Neural progenitor cell (in vitro differentiated cells): Measurements from ENCODE around the gene THAP10. TPM values are rescaled to one million over a fixed set of nuclear protein-coding genes. Genes with fewer than 3 reads are reported as not detected.
A peak's percentile ranks its signal among the peaks of the same experiment; 100 is the strongest.

Experiments
- DNase-seq: peaks from one replicate; pipeline ENCODE4 v3.0.0-alpha.2; 2016; ENCODE audit warnings: low spot score
- H2AFZ ChIP-seq: fragments of 200-600 bp; sonication (generic); replicated peaks from 2 replicates; pipeline ENCODE4 v1.6.1; 2016; ENCODE audit warnings: antibody characterized with exemption
- H3F3A ChIP-seq: fragments of 200-600 bp; sonication (generic); 2 replicates; pipeline ENCODE4 v1.6.1; 2016; ENCODE audit warnings: antibody characterized with exemption, low read depth
- H3K27ac ChIP-seq: fragments of 200-600 bp; sonication (generic); 2 replicates; pipeline ENCODE4 v1.5.1; 2016; ENCODE audit warnings: mild to moderate bottlenecking
- H3K27me3 ChIP-seq: fragments of 200-600 bp; sonication (generic); 2 replicates; pipeline ENCODE4 v1.6.1; 2016; ENCODE audit warnings: mild to moderate bottlenecking, moderate library complexity
- H3K36me3 ChIP-seq: fragments of 200-600 bp; sonication (generic); 2 replicates; pipeline ENCODE4 v1.5.1; 2016
- H3K4me1 ChIP-seq: fragments of 200-600 bp; sonication (generic); 2 replicates; pipeline ENCODE4 v1.6.1; 2016; ENCODE audit warnings: mixed run types
- H3K4me2 ChIP-seq: fragments of 200-600 bp; sonication (generic); 2 replicates; pipeline ENCODE4 v1.6.1; 2016
- H3K4me3 ChIP-seq: fragments of 200-600 bp; sonication (generic); 2 replicates; pipeline ENCODE4 v1.5.1; 2016
- H3K79me2 ChIP-seq: fragments of 200-600 bp; sonication (generic); 2 replicates; pipeline ENCODE4 v1.6.1; 2016; ENCODE audit warnings: low read depth
- H3K9ac ChIP-seq: fragments of 200-600 bp; sonication (generic); 2 replicates; pipeline ENCODE4 v1.6.1; 2016
- H3K9me3 ChIP-seq: fragments of 200-600 bp; sonication (generic); 2 replicates; pipeline ENCODE4 v1.5.1; 2016; ENCODE audit warnings: low read depth
- H4K20me1 ChIP-seq: fragments of 200-600 bp; sonication (generic); 2 replicates; pipeline ENCODE4 v1.6.1; 2016; ENCODE audit warnings: low read depth
- H3K27ac Mint-ChIP-seq: 3 replicates; pipeline ENCODE4 v1.8.0; 2021; ENCODE audit warnings: mixed read lengths
- H3K27me3 Mint-ChIP-seq: 2 replicates; pipeline ENCODE4 v1.8.0; 2022; ENCODE audit warnings: low read depth, mild to moderate bottlenecking, inconsistent platforms, moderate library complexity, mixed read lengths; ENCODE audit not compliant: insufficient read depth
- H3K36me3 Mint-ChIP-seq: 3 replicates; pipeline ENCODE4 v1.8.0; 2021; ENCODE audit warnings: mixed read lengths
- H3K4me1 Mint-ChIP-seq: 3 replicates; pipeline ENCODE4 v1.8.0; 2021; ENCODE audit warnings: mixed read lengths
- H3K4me3 Mint-ChIP-seq: 3 replicates; pipeline ENCODE4 v1.8.0; 2021; ENCODE audit warnings: mild to moderate bottlenecking, moderate library complexity, mixed read lengths
- H3K9me3 Mint-ChIP-seq: 3 replicates; pipeline ENCODE4 v1.8.0; 2020; ENCODE audit warnings: mixed read lengths
- CTCF ChIP-seq: fragments of 200-600 bp; sonication (generic); IDR thresholded peaks from 2 replicates; pipeline ENCODE4 v1.5.1; 2017; ENCODE audit warnings: antibody characterized with exemption, mild to moderate bottlenecking
- EZH2 ChIP-seq: fragments of 200-600 bp; sonication (generic); IDR thresholded peaks from 2 replicates; pipeline ENCODE4 v1.6.1; 2017; ENCODE audit warnings: antibody characterized with exemption, mild to moderate bottlenecking, moderate library complexity
- EZH2phosphoT487 ChIP-seq: fragments of 200-600 bp; sonication (generic); IDR thresholded peaks from 2 replicates; pipeline ENCODE4 v1.6.1; 2017; ENCODE audit warnings: antibody characterized with exemption
- total RNA-seq: library from RNA; depleted of rRNA; stranded (reverse); fragments of >200 nt; gene quantifications from 2 replicates; pipeline ENCODE4 v1.2.3, GENCODE V29; 2015; ENCODE audit warnings: low replicate concordance

Gene THAP10
- total RNA-seq, 1 donor from 2014 or later = 8.0 TPM

DNA sequence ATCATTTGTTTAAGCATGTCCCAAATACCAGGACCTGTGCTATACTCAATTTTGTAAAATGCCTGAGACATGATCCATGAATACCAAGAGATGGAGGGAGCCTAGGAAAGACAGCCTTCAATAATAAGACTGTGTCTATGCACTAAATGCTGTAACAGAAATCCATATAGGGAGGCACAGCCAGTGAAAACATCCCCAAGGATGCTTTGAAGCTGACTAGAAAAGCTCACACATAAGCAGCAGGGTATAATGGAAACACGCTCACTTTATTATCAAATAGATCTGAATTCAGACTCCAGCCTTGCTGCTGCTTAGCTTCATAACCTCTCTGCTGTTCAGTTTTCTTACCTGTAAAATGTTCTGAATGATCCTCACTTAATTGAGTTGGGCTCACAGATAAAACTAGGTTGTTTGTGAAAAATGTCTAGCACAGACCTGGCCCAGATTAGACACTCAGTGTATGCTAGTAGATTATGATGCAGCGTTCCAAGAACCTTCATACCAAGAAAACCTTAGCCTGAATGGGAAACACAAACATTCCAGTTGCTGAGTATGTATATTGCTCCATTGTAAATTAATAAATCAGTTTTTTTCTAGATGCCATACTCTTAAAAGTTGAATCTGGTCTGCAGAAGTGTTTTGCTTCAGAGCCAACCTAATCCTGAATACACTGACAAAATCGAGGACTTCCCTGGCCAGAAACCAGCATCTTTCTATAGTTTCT is 34.5 kb downstream of the THAP10 start:
- H3F3A ChIP-seq = peaks cover 9% of the 10 kb centered on the region
- peaks cover 3% of the 10 kb centered on the region for H4K20me1 ChIP-seq
- H3K9ac ChIP-seq = no peak overlapping the region
- H3K27ac ChIP-seq = no peak overlapping the region
- H3K4me1 ChIP-seq = no peaks in the 10 kb centered on the region
- H3K79me2 ChIP-seq = no peaks in the 10 kb centered on the region
- no peak for DNase-seq
- H3K27me3 Mint-ChIP-seq = peaks cover 13% of the 10 kb centered on the region
- no peak overlapping the region for H3K4me2 ChIP-seq
- H3K4me1 Mint-ChIP-seq = peaks cover 12% of the 10 kb centered on the region
- H3K36me3 Mint-ChIP-seq = no peaks in the 10 kb centered on the region
- H3K9me3 Mint-ChIP-seq = peaks cover 3% of the 10 kb centered on the region
- TF ChIP-seq CTCF (no peak), EZH2phosphoT487 (no peak), EZH2 (no peak)
- H3K27me3 ChIP-seq = peaks cover 18% of the 10 kb centered on the region
- H2AFZ ChIP-seq = no peak overlapping the region
- H3K36me3 ChIP-seq = no peaks in the 10 kb centered on the region
- H3K9me3 ChIP-seq = no peaks in the 10 kb centered on the region
- H3K27ac Mint-ChIP-seq = no peak overlapping the region
- H3K4me3 ChIP-seq = no peak overlapping the region
- H3K4me3 Mint-ChIP-seq = no peak overlapping the region

DNA sequence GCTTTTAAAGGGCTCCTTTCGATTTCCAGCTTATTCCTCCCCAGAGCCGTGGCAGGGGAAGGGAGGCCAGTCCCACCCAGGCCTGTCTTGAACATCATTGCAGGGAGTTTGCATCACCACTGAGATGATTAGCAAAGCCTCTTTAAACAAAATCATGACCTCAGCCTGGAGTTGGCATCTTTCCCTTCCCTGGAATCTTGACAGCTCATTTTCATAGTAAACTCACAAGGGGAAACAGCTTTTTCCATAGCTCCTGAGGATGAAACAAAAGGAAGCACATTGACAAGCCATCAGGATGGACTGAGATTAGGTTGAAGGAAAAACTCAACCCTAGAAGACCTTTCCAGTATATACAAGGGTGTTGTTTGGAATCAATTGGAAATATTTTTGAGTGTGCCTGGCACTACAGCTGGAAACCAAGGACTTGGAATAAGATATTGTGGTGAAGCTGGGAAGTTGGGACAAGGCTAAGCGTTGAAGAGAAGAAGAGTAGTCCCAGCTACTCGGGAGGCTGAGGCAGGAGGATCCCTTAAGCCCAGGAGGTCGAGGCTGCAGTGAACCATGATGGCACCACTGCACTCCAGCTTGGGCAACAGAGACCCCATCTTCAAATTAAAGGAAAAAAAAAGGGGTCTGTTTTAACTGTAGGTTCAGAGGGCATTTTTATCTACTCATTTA is 35.2 kb downstream of the THAP10 start:
- Histone ChIP-seq H3F3A (peaks cover 13% of the 10 kb centered on the region), H3K27me3 (peaks cover 18% of the 10 kb centered on the region), H3K9ac (no peak overlapping the region), H3K4me1 (no peaks in the 10 kb centered on the region), H3K36me3 (no peaks in the 10 kb centered on the region), H3K9me3 (no peaks in the 10 kb centered on the region), H3K4me3 (no peak overlapping the region), H2AFZ (no peak overlapping the region), H4K20me1 (peaks cover 10% of the 10 kb centered on the region), H3K79me2 (no peaks in the 10 kb centered on the region), H3K27ac (no peak overlapping the region), H3K4me2 (no peak overlapping the region)
- TF ChIP-seq CTCF = no peak
- no peak for TF ChIP-seq EZH2phosphoT487
- no peak for TF ChIP-seq EZH2
- Mint-ChIP-seq H3K27ac (no peak overlapping the region), H3K4me3 (no peak overlapping the region), H3K4me1 (peaks cover 16% of the 10 kb centered on the region), H3K27me3 (peaks cover 13% of the 10 kb centered on the region), H3K36me3 (no peaks in the 10 kb centered on the region), H3K9me3 (peaks cover 3% of the 10 kb centered on the region)
- no peak for DNase-seq

GRCh38 chr15:70856177-70856883 is 35.9 kb downstream of the THAP10 start:
- Mint-ChIP-seq H3K4me3 (peak overlapping the region; percentile 29), H3K4me1 (peaks cover 16% of the 10 kb centered on the region), H3K27me3 (peaks cover 16% of the 10 kb centered on the region), H3K27ac (no peak overlapping the region), H3K9me3 (no peaks in the 10 kb centered on the region), H3K36me3 (peaks cover 2% of the 10 kb centered on the region)
- no peak overlapping the region for H3K4me2 ChIP-seq
- H3K9me3 ChIP-seq = no peaks in the 10 kb centered on the region
- TF ChIP-seq EZH2phosphoT487 (no peak), CTCF (no peak), EZH2 (no peak)
- peaks cover 6% of the 10 kb centered on the region for H3K79me2 ChIP-seq
- no peak for DNase-seq
- H3K4me1 ChIP-seq = no peaks in the 10 kb centered on the region
- H3K9ac ChIP-seq = no peak overlapping the region
- H2AFZ ChIP-seq = no peak overlapping the region
- H3K27me3 ChIP-seq = peaks cover 18% of the 10 kb centered on the region
- no peak overlapping the region for H3K4me3 ChIP-seq
- peaks cover 16% of the 10 kb centered on the region for H4K20me1 ChIP-seq
- peaks cover 13% of the 10 kb centered on the region for H3F3A ChIP-seq
- no peaks in the 10 kb centered on the region for H3K36me3 ChIP-seq
- no peak overlapping the region for H3K27ac ChIP-seq
